WTC11 (cell line): ENCODE results near the gene IL4R. TPM values are rescaled to one million over a fixed set of nuclear protein-coding genes. Genes with fewer than 3 reads are reported as not detected.

Source experiments
- ATAC-seq: fragments of 200-7000 bp; cut with Tn5 transposase; 2 replicates; pipeline ENCODE4 v1.10.0; 2021; ENCODE audit warnings: mild to moderate bottlenecking, moderate library complexity
- CTCF ChIA-PET: fragments of 300-600 bp; sonication (Branson Sonifier 250); formaldehyde crosslinking; loops from one replicate; lab custom pipeline; 2021; ENCODE audit warnings: antibody characterized with exemption; lab: Charles Lee
- POLR2A ChIA-PET: fragments of 350-600 bp; sonication (Branson Sonifier 250); formaldehyde crosslinking; loops from one replicate; lab custom pipeline; 2021; ENCODE audit warnings: antibody characterized with exemption; lab: Charles Lee
- DNase-seq: peaks from one replicate; pipeline ENCODE4 v3.0.0; 2021; ENCODE audit warnings: low spot score
- H3K27ac Mint-ChIP-seq: 2 replicates; pipeline ENCODE4 v1.8.0; 2021; ENCODE audit warnings: mixed read lengths
- H3K27me3 Mint-ChIP-seq: 2 replicates; pipeline ENCODE4 v1.8.0; 2021; ENCODE audit warnings: low read depth, mild to moderate bottlenecking, moderate library complexity, mixed read lengths
- H3K36me3 Mint-ChIP-seq: 2 replicates; pipeline ENCODE4 v1.8.0; 2021; ENCODE audit warnings: mixed read lengths
- H3K4me1 Mint-ChIP-seq: 2 replicates; pipeline ENCODE4 v1.8.0; 2022; ENCODE audit warnings: mixed read lengths
- H3K4me3 Mint-ChIP-seq: 2 replicates; pipeline ENCODE4 v1.8.0; 2021; ENCODE audit warnings: mild to moderate bottlenecking, moderate library complexity, mixed read lengths
- H3K9me3 Mint-ChIP-seq: 2 replicates; pipeline ENCODE4 v1.8.0; 2021; ENCODE audit warnings: mixed read lengths
- EMX1 ChIP-seq: fragments of 250-450 bp; sonication (Bioruptor Pico); IDR thresholded peaks from 2 replicates; pipeline ENCODE4 v1.8.0; 2021; ENCODE audit warnings: mild to moderate bottlenecking
- ETV6 ChIP-seq: sonication (generic); formaldehyde crosslinking; IDR thresholded peaks from 2 replicates; pipeline ENCODE4 v1.8.1; 2022; ENCODE audit warnings: mild to moderate bottlenecking, missing genetic modification reagents
- NFATC4 ChIP-seq: fragments of 250-450 bp; sonication (Bioruptor Pico); IDR thresholded peaks from 2 replicates; pipeline ENCODE4 v1.9.0; 2021; ENCODE audit warnings: mild to moderate bottlenecking
- SMAD4 ChIP-seq: sonication (generic); formaldehyde crosslinking; IDR thresholded peaks from 2 replicates; pipeline ENCODE4 v1.8.0; 2022; ENCODE audit warnings: mild to moderate bottlenecking, missing genetic modification reagents
- TEAD4 ChIP-seq: sonication (generic); formaldehyde crosslinking; IDR thresholded peaks from 2 replicates; pipeline ENCODE4 v1.8.0; 2022; ENCODE audit warnings: mild to moderate bottlenecking, missing genetic modification reagents
- ZBTB21 ChIP-seq: sonication (generic); formaldehyde crosslinking; IDR thresholded peaks from 2 replicates; pipeline ENCODE4 v1.8.1; 2023; ENCODE audit warnings: mild to moderate bottlenecking, missing genetic modification reagents, borderline replicate concordance
- ZBTB43 ChIP-seq: sonication (generic); formaldehyde crosslinking; IDR thresholded peaks from 2 replicates; pipeline ENCODE4 v1.8.1; 2023; ENCODE audit warnings: mild to moderate bottlenecking, missing genetic modification reagents
- ZNF219 ChIP-seq: sonication (generic); formaldehyde crosslinking; IDR thresholded peaks from 2 replicates; pipeline ENCODE4 v1.8.0; 2023; ENCODE audit warnings: missing genetic modification reagents, mild to moderate bottlenecking, borderline replicate concordance
- ZNF281 ChIP-seq: sonication (generic); formaldehyde crosslinking; IDR thresholded peaks from 2 replicates; pipeline ENCODE4 v1.8.0; 2023; ENCODE audit warnings: mild to moderate bottlenecking, missing genetic modification reagents
- ZNF317 ChIP-seq: sonication (generic); formaldehyde crosslinking; IDR thresholded peaks from 2 replicates; pipeline ENCODE4 v1.8.1; 2023; ENCODE audit warnings: low read depth, mild to moderate bottlenecking, moderate library complexity, missing genetic modification reagents, borderline replicate concordance
- ZNF671 ChIP-seq: fragments of 250-450 bp; sonication (Bioruptor Pico); IDR thresholded peaks from 2 replicates; pipeline ENCODE4 v1.8.0; 2021; ENCODE audit warnings: mild to moderate bottlenecking
- total RNA-seq: library from RNA; stranded (reverse); gene quantifications from 3 replicates; pipeline ENCODE4 v1.2.3, GENCODE V29; 2021
- TF ChIP-seq, protein P1 (sequence below): sonication (generic); formaldehyde crosslinking; IDR thresholded peaks from 2 replicates; pipeline ENCODE4 v1.8.1; 2022; ENCODE audit warnings: low read depth, mild to moderate bottlenecking, moderate library complexity, missing genetic modification reagents, borderline replicate concordance
- TF ChIP-seq, protein P2 (sequence below): sonication (generic); formaldehyde crosslinking; IDR thresholded peaks from 2 replicates; pipeline ENCODE4 v1.8.0; 2022; ENCODE audit warnings: mild to moderate bottlenecking, missing genetic modification reagents
- TF ChIP-seq, protein P3 (sequence below): fragments of 250-450 bp; sonication (Bioruptor Pico); IDR thresholded peaks from 2 replicates; pipeline ENCODE4 v2.1.2; 2022; ENCODE audit warnings: mild to moderate bottlenecking, moderate library complexity
- TF ChIP-seq, protein P4 (sequence below): sonication (generic); formaldehyde crosslinking; IDR thresholded peaks from 2 replicates; pipeline ENCODE4 v1.8.1; 2023; ENCODE audit warnings: mild to moderate bottlenecking, missing genetic modification reagents, borderline replicate concordance

The IL4R gene
- total RNA-seq, 1 experiment from 2014 or later = 28.7 TPM

- TF ChIP-seq ZNF317 (CRISPR knock-in tag) (no peak), EMX1 (CRISPR knock-in tag) (no peak), ZNF281 (CRISPR knock-in tag) (no peak)
Observed at GRCh38 chr16:27403601-27403992, 89.8 kb downstream of the IL4R start (continued).

DNA sequence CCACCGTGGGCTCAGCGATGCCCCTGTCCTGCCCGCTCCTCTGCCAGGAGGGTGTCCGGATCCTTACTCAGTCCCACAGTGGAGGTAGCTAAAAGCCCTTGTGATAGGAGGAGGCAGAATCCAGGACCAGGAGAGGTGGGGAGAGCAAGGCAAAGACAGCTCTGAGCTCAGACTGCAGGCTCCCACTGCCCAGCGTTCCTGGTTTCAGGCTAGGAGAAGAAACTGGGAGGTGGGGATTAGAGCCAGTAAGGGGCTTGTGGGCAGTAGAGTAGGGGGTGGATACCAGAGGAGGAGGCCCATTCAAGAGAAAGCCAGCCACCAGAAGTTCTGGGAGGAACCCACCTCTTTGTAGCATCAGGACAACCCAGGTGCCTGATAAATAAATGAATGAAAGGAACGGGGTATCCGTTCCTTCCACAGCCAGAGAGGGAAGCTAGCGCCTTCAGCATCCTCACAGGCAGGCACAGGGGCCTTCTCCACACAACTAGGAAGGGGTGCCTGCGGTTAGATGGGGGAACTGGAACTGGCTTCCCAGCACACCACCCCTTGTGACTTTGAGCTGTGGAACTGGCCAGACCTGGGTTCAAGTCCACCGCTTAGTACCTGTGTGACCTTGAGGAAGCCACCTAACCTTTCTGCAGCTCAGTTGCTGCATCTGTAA is 90.5 kb downstream of the IL4R start:
- POLR2A ChIA-PET = no interaction called here
- H3K27me3 Mint-ChIP-seq = no peaks in the 10 kb centered on the region
- ATAC-seq = no peak
- peaks cover 23% of the 10 kb centered on the region for H3K4me1 Mint-ChIP-seq
- no peaks in the 10 kb centered on the region for H3K36me3 Mint-ChIP-seq
- peaks cover 3% of the 10 kb centered on the region; the same call in 1 of the 2 replicates for H3K9me3 Mint-ChIP-seq
- H3K27ac Mint-ChIP-seq = no peak overlapping the region
- TF ChIP-seq ZBTB21 (CRISPR knock-in tag) (no peak), ZNF671 (CRISPR knock-in tag) (no peak)
- CTCF ChIA-PET = interaction anchor here (2.0 kb wide), 1 partner anchor 30 kb away, joined by 8 read pairs; no protein-coding TSS in a partner anchor
- no peak for DNase-seq
- no peak overlapping the region for H3K4me3 Mint-ChIP-seq

DNA sequence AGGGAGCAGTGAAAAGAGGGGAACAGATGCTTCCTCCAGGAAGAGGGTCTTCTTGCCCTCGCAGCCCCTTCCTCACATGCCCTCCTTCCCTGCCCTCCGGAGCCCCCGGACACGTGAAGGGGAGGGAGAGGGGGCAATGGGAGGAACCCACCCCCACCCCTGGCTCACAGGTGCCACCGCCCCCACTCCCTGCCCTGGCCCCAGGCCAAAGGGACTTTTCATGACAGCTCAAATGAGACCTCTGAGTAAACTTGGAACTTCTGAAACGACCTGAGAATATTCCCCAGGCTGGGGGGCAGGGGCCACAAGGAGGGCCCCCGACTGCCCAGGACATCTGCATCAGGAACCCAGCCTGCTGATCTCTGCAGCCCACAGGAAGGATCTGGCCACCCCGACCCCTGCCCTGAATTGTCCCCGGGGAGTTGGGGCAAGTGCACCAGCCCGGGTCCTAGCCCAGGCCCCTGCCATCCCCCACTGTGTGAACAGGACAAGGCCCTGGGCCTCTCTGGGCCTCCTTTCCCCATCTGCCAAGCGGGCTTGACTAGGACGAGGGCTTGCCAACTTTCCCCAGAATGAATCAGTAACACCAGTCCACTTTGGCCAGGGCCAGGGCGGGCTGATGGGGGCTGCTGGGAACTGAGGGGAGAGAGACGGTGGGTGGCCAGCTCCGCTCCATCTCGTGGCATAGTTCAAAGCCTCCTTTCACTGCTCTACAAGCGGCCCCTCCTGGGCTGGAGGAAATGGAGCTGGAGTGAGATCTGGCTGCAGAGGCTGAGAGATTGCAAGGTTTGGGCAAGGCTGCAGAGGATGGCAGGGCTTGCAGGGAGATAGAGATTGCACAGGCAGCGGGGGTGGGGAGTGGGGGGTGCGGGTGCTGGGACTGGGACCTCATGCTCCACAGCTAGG is 92.0 kb downstream of the IL4R start:
- Mint-ChIP-seq H3K36me3 (no peaks in the 10 kb centered on the region), H3K4me3 (no peak overlapping the region), H3K9me3 (no peaks in the 10 kb centered on the region), H3K27ac (no peak overlapping the region), H3K4me1 (peaks cover 27% of the 10 kb centered on the region), H3K27me3 (no peaks in the 10 kb centered on the region)
- TF ChIP-seq, protein P1, sequence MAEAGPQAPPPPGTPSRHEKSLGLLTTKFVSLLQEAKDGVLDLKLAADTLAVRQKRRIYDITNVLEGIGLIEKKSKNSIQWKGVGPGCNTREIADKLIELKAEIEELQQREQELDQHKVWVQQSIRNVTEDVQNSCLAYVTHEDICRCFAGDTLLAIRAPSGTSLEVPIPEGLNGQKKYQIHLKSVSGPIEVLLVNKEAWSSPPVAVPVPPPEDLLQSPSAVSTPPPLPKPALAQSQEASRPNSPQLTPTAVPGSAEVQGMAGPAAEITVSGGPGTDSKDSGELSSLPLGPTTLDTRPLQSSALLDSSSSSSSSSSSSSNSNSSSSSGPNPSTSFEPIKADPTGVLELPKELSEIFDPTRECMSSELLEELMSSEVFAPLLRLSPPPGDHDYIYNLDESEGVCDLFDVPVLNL (CRISPR knock-in tag) = no peak
- TF ChIP-seq NFATC4 (CRISPR knock-in tag) (no peak), ZNF219 (CRISPR knock-in tag) (no peak), SMAD4 (CRISPR knock-in tag) (no peak)
- peak; percentile 62 for ATAC-seq
- CTCF ChIA-PET = interaction anchor here (0.7 to 2.0 kb wide), 4 partner anchors 31 to 226 kb away, joined by 3 to 10 read pairs (median 6); no protein-coding TSS in a partner anchor
- POLR2A ChIA-PET = no interaction called here
- no peak for DNase-seq

- DNase-seq (no peak), ATAC-seq (no peak)
- ChIA-PET POLR2A (no interaction called here), CTCF (interaction anchor here (0.7 to 1.8 kb wide), 2 partner anchors 44 to 227 kb away, joined by 3 to 10 read pairs; no protein-coding TSS in a partner anchor)
- peaks cover 28% of the 10 kb centered on the region for H3K4me1 Mint-ChIP-seq
- no peak overlapping the region for H3K4me3 Mint-ChIP-seq
- H3K27ac Mint-ChIP-seq = no peak overlapping the region
- H3K27me3 Mint-ChIP-seq = no peaks in the 10 kb centered on the region
- peaks cover 1% of the 10 kb centered on the region for H3K9me3 Mint-ChIP-seq
- no peaks in the 10 kb centered on the region; the same call in 1 of the 2 replicates for H3K36me3 Mint-ChIP-seq
- TF ChIP-seq, protein P2, sequence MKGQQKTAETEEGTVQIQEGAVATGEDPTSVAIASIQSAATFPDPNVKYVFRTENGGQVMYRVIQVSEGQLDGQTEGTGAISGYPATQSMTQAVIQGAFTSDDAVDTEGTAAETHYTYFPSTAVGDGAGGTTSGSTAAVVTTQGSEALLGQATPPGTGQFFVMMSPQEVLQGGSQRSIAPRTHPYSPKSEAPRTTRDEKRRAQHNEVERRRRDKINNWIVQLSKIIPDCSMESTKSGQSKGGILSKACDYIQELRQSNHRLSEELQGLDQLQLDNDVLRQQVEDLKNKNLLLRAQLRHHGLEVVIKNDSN = no peak
- TF ChIP-seq, protein P3, sequence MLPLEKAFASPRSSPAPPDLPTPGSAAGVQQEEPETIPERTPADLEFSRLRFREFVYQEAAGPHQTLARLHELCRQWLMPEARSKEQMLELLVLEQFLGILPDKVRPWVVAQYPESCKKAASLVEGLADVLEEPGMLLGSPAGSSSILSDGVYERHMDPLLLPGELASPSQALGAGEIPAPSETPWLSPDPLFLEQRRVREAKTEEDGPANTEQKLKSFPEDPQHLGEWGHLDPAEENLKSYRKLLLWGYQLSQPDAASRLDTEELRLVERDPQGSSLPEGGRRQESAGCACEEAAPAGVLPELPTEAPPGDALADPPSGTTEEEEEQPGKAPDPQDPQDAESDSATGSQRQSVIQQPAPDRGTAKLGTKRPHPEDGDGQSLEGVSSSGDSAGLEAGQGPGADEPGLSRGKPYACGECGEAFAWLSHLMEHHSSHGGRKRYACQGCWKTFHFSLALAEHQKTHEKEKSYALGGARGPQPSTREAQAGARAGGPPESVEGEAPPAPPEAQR (CRISPR knock-in tag) = no peak
- TF ChIP-seq ZBTB43 (CRISPR knock-in tag) = no peak
- TF ChIP-seq TEAD4 = no peak
- TF ChIP-seq ETV6 (CRISPR knock-in tag) = no peak
- TF ChIP-seq, protein P4, sequence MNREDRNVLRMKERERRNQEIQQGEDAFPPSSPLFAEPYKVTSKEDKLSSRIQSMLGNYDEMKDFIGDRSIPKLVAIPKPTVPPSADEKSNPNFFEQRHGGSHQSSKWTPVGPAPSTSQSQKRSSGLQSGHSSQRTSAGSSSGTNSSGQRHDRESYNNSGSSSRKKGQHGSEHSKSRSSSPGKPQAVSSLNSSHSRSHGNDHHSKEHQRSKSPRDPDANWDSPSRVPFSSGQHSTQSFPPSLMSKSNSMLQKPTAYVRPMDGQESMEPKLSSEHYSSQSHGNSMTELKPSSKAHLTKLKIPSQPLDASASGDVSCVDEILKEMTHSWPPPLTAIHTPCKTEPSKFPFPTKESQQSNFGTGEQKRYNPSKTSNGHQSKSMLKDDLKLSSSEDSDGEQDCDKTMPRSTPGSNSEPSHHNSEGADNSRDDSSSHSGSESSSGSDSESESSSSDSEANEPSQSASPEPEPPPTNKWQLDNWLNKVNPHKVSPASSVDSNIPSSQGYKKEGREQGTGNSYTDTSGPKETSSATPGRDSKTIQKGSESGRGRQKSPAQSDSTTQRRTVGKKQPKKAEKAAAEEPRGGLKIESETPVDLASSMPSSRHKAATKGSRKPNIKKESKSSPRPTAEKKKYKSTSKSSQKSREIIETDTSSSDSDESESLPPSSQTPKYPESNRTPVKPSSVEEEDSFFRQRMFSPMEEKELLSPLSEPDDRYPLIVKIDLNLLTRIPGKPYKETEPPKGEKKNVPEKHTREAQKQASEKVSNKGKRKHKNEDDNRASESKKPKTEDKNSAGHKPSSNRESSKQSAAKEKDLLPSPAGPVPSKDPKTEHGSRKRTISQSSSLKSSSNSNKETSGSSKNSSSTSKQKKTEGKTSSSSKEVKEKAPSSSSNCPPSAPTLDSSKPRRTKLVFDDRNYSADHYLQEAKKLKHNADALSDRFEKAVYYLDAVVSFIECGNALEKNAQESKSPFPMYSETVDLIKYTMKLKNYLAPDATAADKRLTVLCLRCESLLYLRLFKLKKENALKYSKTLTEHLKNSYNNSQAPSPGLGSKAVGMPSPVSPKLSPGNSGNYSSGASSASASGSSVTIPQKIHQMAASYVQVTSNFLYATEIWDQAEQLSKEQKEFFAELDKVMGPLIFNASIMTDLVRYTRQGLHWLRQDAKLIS (CRISPR knock-in tag) = no peak
Observed at GRCh38 chr16:27406511-27407128, 92.8 kb downstream of the IL4R start.
